ENCODE data around the gene AGMO. TPM values are rescaled to one million over a fixed set of nuclear protein-coding genes. Genes with fewer than 3 reads are reported as not detected.

The AGMO gene
- total RNA-seq, 1 donor from 2014 or later: 0.32 TPM

DNA sequence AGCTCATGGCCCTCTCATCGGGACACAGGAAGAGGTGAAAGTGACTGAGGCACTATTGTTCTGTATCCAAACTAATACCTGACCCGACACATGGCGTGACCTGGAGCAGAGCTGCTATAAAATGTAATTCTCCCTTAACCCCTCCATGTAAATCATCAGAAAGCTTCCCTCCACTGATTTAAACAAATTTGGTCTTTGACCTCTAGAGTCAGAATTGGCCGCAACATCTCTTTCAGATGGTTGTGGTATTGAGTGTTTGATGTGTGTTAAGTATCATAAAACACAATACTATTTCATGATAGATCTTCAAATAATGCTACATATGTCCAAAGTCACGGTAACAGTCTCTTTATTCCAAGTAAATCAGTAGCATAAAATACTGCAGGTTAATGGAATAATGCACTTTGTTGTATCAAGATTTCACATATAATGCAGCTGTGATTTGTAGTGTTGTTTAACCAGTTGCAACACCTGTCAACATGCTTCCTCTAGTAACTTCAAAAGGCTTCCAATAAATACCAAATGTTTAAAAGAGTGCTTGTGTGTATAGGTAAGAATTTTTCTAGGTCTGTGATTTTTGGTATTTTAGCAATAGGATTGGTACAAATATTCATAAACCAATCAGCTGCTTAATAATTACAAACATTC is 144.3 kb downstream of the AGMO start:
- intact Hi-C loops (cut with micrococcal nuclease): no loop called here
- DNase-seq: no peak
- ATAC-seq: no peak

GRCh38 chr7:15411019-15411418 is 150.8 kb downstream of the AGMO start:
- DNase-seq (no peak), ATAC-seq (no peak)
- intact Hi-C loops (cut with micrococcal nuclease): no loop called here

GRCh38 chr7:15407910-15408309 is 153.9 kb downstream of the AGMO start:
- DNase-seq (no peak), ATAC-seq (no peak)
- intact Hi-C loops (cut with micrococcal nuclease): no loop called here

DNA sequence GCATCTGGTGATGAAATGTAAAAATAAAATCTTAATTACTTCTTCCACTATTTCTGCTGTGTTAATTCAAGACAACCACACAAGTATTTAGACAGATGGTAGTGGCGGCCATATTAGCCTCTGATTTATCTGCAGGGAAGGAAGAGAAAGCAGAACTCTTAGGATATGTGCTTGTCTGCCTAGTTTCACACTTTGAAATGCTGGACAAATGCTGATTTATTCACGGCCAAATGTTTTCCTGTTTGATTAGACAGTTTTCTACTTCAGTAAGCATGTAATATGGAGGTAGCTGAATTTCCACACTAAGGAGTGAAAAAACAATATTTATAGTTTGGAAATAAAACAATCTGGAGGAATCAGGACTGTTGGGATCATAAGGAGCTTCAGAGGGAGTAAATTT is 158.1 kb downstream of the AGMO start:
- DNase-seq (no peak), ATAC-seq (no peak)
- intact Hi-C loops (cut with micrococcal nuclease): no loop called here

- DNase-seq: no peak
- ATAC-seq: no peak
- intact Hi-C loops (cut with micrococcal nuclease): no loop called here
Observed at GRCh38 chr7:15403315-15403714, 158.5 kb downstream of the AGMO start.

DNA sequence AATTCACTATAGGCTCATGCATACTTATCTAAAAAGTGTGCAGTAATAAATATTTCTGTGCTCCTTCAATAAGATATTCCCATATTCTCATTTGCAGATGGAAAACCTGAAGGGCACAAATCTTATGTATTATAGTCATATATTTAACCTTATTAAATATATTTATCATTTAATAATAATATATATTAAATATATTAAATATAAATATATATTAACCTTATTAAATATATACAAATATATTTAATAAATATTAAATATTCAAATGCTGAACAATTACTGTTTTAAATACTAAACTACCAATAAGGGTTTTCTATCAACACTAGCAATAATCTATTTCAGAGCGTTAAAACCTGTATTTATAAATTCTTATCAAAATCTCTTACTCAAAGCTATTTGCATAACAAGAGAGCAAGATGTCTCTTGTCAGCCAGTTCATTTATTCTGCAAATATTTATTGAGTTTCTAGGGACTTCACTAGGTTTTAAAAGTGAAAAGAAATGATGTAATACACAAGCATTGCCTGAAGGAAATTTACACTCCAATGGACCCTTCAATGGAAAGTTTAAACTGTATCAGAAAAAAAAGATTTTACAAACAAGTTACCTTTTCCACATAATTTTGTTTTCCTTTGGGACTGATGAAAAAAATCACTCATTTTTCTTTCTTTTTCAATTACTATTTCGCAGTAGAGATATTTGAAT is 159.2 kb downstream of the AGMO start:
- no peak for ATAC-seq
- intact Hi-C loops (cut with micrococcal nuclease): no loop called here
- no peak for DNase-seq

DNA sequence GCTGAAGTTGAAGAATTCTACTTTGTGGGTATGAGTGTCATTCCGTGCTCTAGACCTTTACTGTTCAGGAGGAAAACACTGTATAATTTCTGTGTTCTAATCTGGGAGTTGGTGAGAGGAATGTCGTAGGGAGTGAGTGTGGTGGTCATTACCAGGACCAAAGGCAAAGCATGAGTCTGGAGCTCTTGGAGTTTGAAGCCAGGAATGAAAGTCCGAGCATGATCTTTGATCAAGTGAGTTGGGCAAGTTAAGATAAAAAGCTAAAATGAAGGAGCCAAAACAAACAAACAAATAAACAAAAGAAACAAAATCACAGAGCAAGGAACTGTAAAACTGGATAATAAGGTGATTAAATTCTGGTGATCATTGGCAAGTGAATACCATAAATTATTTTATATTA is 161.4 kb downstream of the AGMO start:
- ATAC-seq (no peak), DNase-seq (no peak)
- intact Hi-C loops (cut with micrococcal nuclease): no loop called here

DNA sequence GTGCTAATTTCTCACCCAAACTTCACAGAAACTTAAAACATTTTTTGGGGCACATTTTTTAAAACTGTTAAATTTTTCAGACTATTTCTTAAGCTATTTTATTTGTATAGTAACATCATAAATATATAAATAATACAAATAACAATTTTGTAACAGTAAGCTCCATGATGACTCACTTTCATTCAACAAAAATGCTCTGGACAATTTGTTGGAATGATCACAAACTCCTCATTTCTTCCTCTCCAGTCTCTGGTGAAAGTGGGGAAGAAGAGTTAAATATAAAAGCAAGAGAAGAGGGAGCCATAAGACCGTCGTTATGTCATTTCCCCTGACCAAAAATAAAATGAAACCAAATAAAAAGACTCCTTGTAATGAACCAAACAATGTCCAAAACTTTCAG is 162.4 kb downstream of the AGMO start:
- DNase-seq (no peak), ATAC-seq (no peak)
- intact Hi-C loops (cut with micrococcal nuclease): no loop called here

DNA sequence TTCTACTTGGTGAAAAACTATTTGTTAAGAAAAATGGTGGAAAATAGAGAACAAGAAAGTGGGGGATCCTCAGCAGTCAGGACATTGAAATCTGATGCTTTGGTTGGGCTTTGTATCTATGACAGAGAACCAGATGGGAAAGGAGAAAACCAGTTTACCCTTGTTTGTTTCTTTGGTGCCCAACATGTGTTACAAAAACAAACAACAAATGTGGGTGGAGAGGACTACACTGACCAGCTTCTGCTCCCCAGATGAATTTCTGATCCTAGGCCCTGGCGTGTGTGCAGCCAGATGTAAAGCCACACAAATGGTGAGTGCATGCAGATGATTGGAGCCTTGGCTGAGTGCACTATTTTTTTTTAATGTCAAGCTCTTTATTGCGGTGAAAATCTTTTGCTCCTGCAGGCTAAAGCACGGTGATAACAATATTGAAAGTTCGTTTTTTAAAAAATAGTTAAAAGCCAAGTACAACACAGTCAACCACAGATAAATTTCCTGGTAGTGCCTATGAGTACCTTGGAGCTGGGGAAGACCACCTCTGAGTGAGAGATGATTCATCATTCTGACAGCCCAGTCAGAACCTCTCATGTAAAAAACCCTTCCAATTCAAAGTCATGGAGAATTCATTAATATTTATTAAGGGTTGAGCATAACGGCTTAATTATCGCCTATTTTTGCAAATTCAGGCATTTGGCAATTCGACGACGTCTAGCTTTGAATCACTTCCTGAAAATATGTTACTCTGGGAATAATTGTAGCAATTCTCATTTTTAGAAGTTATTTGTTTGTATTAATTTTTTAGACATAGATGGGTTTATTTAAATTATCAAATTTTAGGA is 163.7 kb downstream of the AGMO start:
- no peak for ATAC-seq
- DNase-seq: no peak
- intact Hi-C loops (cut with micrococcal nuclease): no loop called here

GRCh38 chr7:15397159-15397550 is 164.7 kb downstream of the AGMO start:
- intact Hi-C loops (cut with micrococcal nuclease): no loop called here
- no peak for DNase-seq
- ATAC-seq: no peak

DNA sequence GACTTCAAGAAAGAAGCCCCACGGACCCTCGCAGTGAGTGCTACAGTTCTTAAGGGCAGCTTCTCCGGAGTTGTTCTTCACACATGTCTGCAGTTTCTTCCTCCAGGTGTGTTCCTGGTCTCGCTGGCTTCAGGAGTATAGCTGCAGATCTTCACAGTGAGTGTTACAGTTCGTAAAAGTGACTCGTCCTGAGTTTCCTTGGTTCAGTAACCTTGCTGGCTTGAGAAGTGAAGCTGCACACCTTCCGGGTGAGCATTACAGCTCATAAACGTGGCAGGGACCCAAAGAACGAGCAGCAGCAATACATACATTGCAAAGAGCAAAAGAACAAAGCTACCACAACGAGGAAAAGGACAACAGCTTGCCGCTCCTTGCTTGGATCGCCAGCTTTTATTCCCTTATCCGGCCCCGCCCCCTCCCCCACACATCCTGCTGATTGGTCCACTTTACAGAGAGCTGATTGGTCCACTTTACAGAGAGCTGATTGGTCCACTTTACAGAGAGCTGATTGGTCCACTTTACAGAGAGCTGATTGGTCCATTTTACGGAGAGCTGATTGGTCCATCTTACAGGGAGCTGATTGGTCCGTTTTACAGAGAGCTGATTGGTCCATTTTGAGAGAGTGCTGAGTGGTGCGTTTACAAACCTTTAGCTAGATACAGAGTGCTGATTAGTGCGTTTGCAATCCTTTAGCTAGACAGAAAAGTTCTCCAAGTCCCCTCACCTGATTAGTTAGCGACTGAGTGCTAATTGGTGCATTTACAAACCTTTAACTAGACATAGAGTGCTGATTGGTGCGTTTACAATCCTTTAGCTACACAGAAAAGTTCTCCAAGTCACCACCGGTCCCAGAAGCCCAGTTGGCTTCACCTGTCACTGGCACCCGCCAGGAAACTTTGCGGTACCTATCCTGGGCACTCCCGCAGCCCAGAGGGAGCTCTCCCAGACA is 165.3 kb downstream of the AGMO start:
- intact Hi-C loops (cut with micrococcal nuclease): no loop called here
- no peak for ATAC-seq
- no peak for DNase-seq

- no peak for DNase-seq
- intact Hi-C loops (cut with micrococcal nuclease): no loop called here
Observed at GRCh38 chr7:15389073-15389472, 172.7 kb downstream of the AGMO start.

GRCh38 chr7:15378494-15379145 is 183.2 kb downstream of the AGMO start:
- intact Hi-C loops (cut with micrococcal nuclease): no loop called here
- DNase-seq: no peak
- no peak for ATAC-seq

More at GRCh38 chr7:15389073-15389472, 172.7 kb downstream of the AGMO start:
- no peak for ATAC-seq

DNA sequence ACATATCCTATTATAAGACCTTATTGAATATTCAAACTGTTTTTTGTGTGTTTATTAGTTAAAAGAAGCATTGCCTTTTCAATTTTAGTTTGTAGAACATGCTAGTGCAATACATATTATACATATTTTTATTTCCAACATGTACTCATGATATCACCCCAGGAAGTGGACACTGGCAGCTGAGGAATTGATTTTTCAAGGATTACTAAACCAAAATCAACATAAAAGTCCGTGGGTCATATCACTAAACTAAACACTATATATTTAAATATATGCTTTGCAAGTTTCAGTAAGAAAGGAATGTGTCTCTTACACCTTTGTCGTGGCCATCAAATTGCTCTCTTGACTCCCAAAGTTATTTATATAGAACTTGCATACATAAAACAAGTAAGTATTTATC is 185.2 kb downstream of the AGMO start:
- DNase-seq: no peak
- intact Hi-C loops (cut with micrococcal nuclease): no loop called here
- no peak for ATAC-seq

GRCh38 chr7:15370441-15370840 is 191.4 kb downstream of the AGMO start:
- no peak for DNase-seq
- ATAC-seq: no peak
- intact Hi-C loops (cut with micrococcal nuclease): no loop called here

DNA sequence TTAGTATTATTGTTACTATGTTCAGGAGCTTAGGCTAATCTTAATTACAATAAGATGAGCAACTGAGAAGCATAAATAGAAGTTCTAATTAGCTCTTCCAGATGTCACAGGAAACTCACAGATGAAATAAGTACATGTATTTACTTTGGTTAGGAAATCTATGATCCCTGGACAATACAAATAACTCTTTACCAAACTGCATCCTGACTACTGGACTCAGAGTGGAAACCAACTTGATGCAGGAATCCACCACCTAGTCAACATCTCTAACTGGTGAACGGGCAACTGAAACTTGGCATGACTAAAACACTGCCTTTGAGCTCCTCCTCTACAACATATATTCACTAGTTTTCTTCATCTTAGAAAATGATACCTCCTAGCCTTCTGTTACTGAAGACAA is 193.2 kb downstream of the AGMO start:
- intact Hi-C loops (cut with micrococcal nuclease): no loop called here
- no peak for DNase-seq
- no peak for ATAC-seq

GRCh38 chr7:15367897-15368296 is 193.9 kb downstream of the AGMO start:
- DNase-seq (no peak), ATAC-seq (no peak)
- intact Hi-C loops (cut with micrococcal nuclease): no loop called here

- no peak for ATAC-seq
- intact Hi-C loops (cut with micrococcal nuclease): no loop called here
- DNase-seq: no peak
Observed at GRCh38 chr7:15358112-15358511, 203.7 kb downstream of the AGMO start.
